GM12878 (cell line): ENCODE data around the gene NMRK2. TPM values are rescaled to one million over a fixed set of nuclear protein-coding genes. Genes with fewer than 3 reads are reported as not detected.
"Not testable (repeated sequence)": the region's sequence is repeated elsewhere in the genome, so short reads cannot be mapped to it uniquely, and the experiment has no call there.

Source experiments
- ATAC-seq: fragments of 200-7000 bp; cut with Tn5 transposase; 3 replicates; pipeline ENCODE4 v1.9.1; 2020; ENCODE audit warnings: mild to moderate bottlenecking, moderate library complexity
- BruUV-seq: library from RNA; stranded (reverse); fragments of 400-500 nt; replicated peaks from 2 replicates; lab custom pipeline; 2021; lab: Mats Ljungman, UMichigan
- CTCF ChIA-PET: fragments of 300-600 bp; sonication (Branson Sonifier 250); formaldehyde crosslinking; extraction: SDS; loops from one replicate; lab custom pipeline; 2021; ENCODE audit warnings: inconsistent platforms; lab: Yijun Ruan, JAX
- POLR2A ChIA-PET: fragments of 350-600 bp; formaldehyde crosslinking; extraction: SDS; loops from one replicate; lab custom pipeline; 2021; ENCODE audit warnings: inconsistent platforms; lab: Charles Lee
- RAD21 ChIA-PET: fragments of 300-600 bp; sonication (Branson Sonifier 250); formaldehyde crosslinking; loops from one replicate; lab custom pipeline; 2023; ENCODE audit warnings: antibody characterized with exemption; ENCODE audit not compliant: unreplicated experiment; lab: Charles Lee
- SMC1A ChIA-PET: fragments of 300-600 bp; sonication (Branson Sonifier 250); formaldehyde crosslinking; loops from one replicate; lab custom pipeline; 2023; ENCODE audit not compliant: unreplicated experiment, uncharacterized antibody; lab: Charles Lee
- DNase-seq: peaks from one replicate; pipeline ENCODE4 v3.0.0-alpha.2; 2011; ENCODE audit warnings: low read depth, low spot score
- FAIRE-seq: peaks from 3 replicates; lab custom pipeline; 2011; peaks lifted over from hg19 to GRCh38; lab: Jason Lieb, UNC
- H2AFZ ChIP-seq: 2 replicates; pipeline ENCODE4 v1.6.0; 2011; ENCODE audit warnings: low read depth, low read length, control low read depth; ENCODE audit not compliant: control insufficient read depth
- H3K27ac ChIP-seq: 2 replicates; pipeline ENCODE4 v1.5.1; 2011; ENCODE audit warnings: control low read depth; ENCODE audit not compliant: control insufficient read depth, insufficient read depth
- H3K27me3 ChIP-seq, 2 experiments: replicated peaks in 1 of 2; 2 replicates each; pipeline versions ENCODE4 v1.6.0 to v1.6.1; 2011; ENCODE audit warnings: low read length in 1 of 2; ENCODE audit not compliant: control insufficient read depth in 2 of 2, insufficient read depth in 2 of 2
- H3K36me3 ChIP-seq, 2 experiments: 2 replicates each; pipeline ENCODE4 v1.5.1; 2011; ENCODE audit warnings: low read length in 1 of 2; ENCODE audit not compliant: control insufficient read depth in 2 of 2, insufficient read depth in 2 of 2
- H3K4me1 ChIP-seq: 2 replicates; pipeline ENCODE4 v1.6.1; 2011; ENCODE audit warnings: mild to moderate bottlenecking, low read length, moderate library complexity, mixed read lengths; ENCODE audit not compliant: control insufficient read depth, insufficient read depth
- H3K4me2 ChIP-seq: 2 replicates; pipeline ENCODE4 v1.6.0; 2011; ENCODE audit warnings: control low read depth; ENCODE audit not compliant: control insufficient read depth, insufficient read depth
- H3K4me3 ChIP-seq: fragments of 200-600 bp; sonication (generic); 2 replicates; pipeline ENCODE4 v1.5.1; 2016
- H3K79me2 ChIP-seq: 2 replicates; pipeline ENCODE4 v1.6.0; 2011; ENCODE audit warnings: low read length; ENCODE audit not compliant: control insufficient read depth, insufficient read depth
- H3K9ac ChIP-seq: 2 replicates; pipeline ENCODE4 v1.8.0; 2011; ENCODE audit warnings: low read length, control low read depth, mixed read lengths; ENCODE audit not compliant: control insufficient read depth, insufficient read depth
- H3K9me3 ChIP-seq: replicated peaks from 3 replicates; pipeline ENCODE4 v1.5.1; 2011; ENCODE audit warnings: mild to moderate bottlenecking, low read length; ENCODE audit not compliant: control insufficient read depth, insufficient read depth
- H4K20me1 ChIP-seq: 2 replicates; pipeline ENCODE4 v1.6.0; 2011; ENCODE audit not compliant: control insufficient read depth, insufficient read depth
- ATF7 ChIP-seq: fragments of 450-650 bp; IDR thresholded peaks from 2 replicates; pipeline ENCODE4 v1.6.1; 2016; ENCODE audit warnings: low read depth, mild to moderate bottlenecking
- EZH2 ChIP-seq: IDR thresholded peaks from 2 replicates; pipeline ENCODE4 v1.6.1; 2012; ENCODE audit warnings: low read depth, mild to moderate bottlenecking, control low read depth, inconsistent platforms, low read length, borderline replicate concordance; ENCODE audit not compliant: control insufficient read depth
- WGBS: methylation state at CpG from one replicate; pipeline ENCODE4 v1.1.6; 2016; ENCODE audit warnings: low lambda C conversion rate; ENCODE audit not compliant: insufficient replicate concordance, insufficient coverage; ENCODE audit errors: missing lambda C conversion rate; 5-methylcytosine and 5-hydroxymethylcytosine counted together
- in situ Hi-C: fragments of 300-500 bp; cut with MboI; formaldehyde crosslinking; loops from 9 replicates; pipeline ENCODE4 v1.14.3; 2018; ENCODE audit warnings: mixed read lengths
- intact Hi-C: fragments of 100-400 bp; cut with micrococcal nuclease; formaldehyde crosslinking; loops from one replicate; pipeline ENCODE4 v1.14.2; 2022; ENCODE audit not compliant: unreplicated experiment
- polyA plus RNA-seq, 11 experiments: library from polyadenylated mRNA; depleted of rRNA in 4 of 11; unstranded in 6 of 11; stranded (reverse) in 5 of 11; fragments of >200 nt; fragmentation: Nextera tagmentation in 4 of 11; fragmentation: Illumina TruSeq in 1 of 11; extraction: Ambion mirVana in 4 of 11; extraction: Trizol in 1 of 11; gene quantifications; 1 replicate in 1 of 11; 2 replicates in 10 of 11; pipeline versions ENCODE4 v1.2.1 to v1.2.3, GENCODE V29; 2011 to 2016; ENCODE audit warnings: inconsistent platforms in 2 of 11, missing spikeins in 2 of 11, low read depth in 1 of 11
- total RNA-seq, 4 experiments: library from RNA; depleted of rRNA in 3 of 4; stranded (reverse); fragments of >200 nt in 3 of 4; fragmentation: Illumina TruSeq in 1 of 4; extraction: Trizol in 1 of 4; gene quantifications; 2 replicates each; pipeline versions ENCODE4 v1.2.1 to v1.2.3, GENCODE V29; 2013 to 2021

NMRK2 gene
- total and polyA plus RNA-seq, 10 of the 15 experiments (the other 5 are each of a cell fraction or from before 2014, with no cell fraction given) = 0.14 to 0.15 TPM; not detected in 8

- SMC1A ChIA-PET = no interaction called here
- intact Hi-C loops (no loop called here), in situ Hi-C loops (no loop called here)
- Histone ChIP-seq H3K4me1 (no peaks in the 10 kb centered on the region), H3K79me2 (no peaks in the 10 kb centered on the region), H3K9me3 (no peaks in the 10 kb centered on the region), H3K4me3 (no peak overlapping the region), H2AFZ (no peak overlapping the region), H3K9ac (no peak overlapping the region)
- CTCF ChIA-PET = interaction anchor here (0.6 kb wide), 1 partner anchor 256 kb away, joined by 5 read pairs; no protein-coding TSS in a partner anchor
- FAIRE-seq = no peak
- BruUV-seq = no TSS peak
- RAD21 ChIA-PET = no interaction called here
- no peak for TF ChIP-seq ATF7
- no peak for TF ChIP-seq EZH2
- TF ChIP-seq, all 136 proteins: peak for 0
- Histone ChIP-seq H3K36me3 (peaks cover 0 to 7% of the 10 kb centered on the region in 2 experiments; a peak in 3 of 4 replicates), H3K4me2 (no peak overlapping the region), H4K20me1 (no peaks in the 10 kb centered on the region), H3K27ac (no peak overlapping the region), H3K27me3 (no peaks in the 10 kb centered on the region)
- ATAC-seq (no peak), DNase-seq (no peak)
- WGBS = 89% methylated on average over 12 of the region's 12 CpGs
- POLR2A ChIA-PET = no interaction called here
These were observed 21.2 kb downstream of the NMRK2 start for GRCh38 chr19:3954107-3954506.

DNA sequence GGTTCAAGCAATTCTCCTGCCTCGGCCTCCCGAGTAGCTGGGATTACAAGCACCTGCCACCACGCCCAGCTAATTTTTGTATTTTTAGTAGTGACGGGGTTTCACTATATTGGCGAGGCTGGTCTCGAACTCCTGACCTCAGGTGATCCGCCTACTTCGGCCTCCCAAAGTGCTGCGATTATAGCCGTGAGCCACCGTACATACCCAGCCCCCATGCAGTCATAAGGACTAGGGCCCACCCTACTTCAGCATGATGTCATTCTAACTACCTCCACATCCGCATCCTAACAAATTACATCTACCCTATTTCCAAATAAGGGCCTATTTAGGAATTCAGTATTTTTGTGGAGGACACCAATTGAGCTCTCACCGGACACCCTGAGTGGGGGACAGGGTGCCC lies 22.4 kb downstream of the NMRK2 start:
- POLR2A ChIA-PET, BruUV-seq, ATAC-seq, SMC1A ChIA-PET, H3K9ac ChIP-seq, H2AFZ ChIP-seq, in situ Hi-C loops, H3K27ac ChIP-seq, H3K36me3 ChIP-seq, DNase-seq, CTCF ChIA-PET, FAIRE-seq, H3K4me2 ChIP-seq, H3K4me1 ChIP-seq, H3K27me3 ChIP-seq, H3K9me3 ChIP-seq, RAD21 ChIA-PET, H3K4me3 ChIP-seq, H4K20me1 ChIP-seq, H3K79me2 ChIP-seq, intact Hi-C loops: not testable (repeated sequence)
- WGBS = 85% methylated on average over 13 of the region's 13 CpGs
